ENCODE results near the gene LYPLA2.
A peak's percentile ranks its signal among the peaks of the same experiment; 100 is the strongest.

LYPLA2 gene

DNA sequence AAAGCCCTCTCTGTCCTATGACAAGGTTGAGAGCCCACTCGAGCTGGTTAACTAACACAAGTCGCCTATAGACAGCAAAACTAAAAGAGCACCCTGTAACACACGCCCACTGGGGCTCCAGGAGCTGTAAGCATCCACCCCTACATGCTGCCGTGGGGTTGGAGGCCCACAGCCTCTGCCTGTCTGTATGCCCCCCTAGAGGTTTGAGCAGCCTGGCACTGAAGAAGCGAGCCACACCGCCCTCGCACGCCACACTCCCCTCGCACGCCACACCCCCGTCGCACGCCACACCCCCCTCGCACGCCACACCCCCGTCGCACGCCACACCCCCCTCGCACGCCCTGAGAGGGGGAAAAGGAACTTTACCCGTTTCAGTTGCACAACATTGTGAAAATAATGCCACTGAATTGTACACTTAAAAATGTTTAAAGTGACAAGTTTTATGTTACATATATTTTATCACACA is 47.5 kb downstream of the LYPLA2 start:
- peak; percentile 86 for DNase-seq

DNA sequence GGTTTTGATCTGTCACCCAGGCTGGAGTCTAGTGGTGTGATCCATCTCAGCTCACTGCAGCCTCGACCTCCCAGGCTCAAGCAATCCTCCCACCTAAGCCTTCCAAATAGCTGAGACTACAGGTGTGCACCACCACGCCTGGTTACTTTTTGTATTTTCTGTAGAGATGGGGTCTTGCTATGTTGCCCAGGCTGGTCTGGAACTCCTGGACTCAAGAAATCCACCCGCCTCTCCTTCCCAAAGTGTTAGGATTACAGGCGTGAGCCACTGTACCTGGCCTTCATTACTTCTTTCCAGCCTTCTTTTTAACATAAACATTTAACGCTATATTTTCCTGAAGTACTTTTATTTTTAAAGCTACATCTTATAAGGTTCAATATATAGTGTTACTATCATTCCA is 52.7 kb downstream of the LYPLA2 start:
- no peak for DNase-seq
